Central memory CD8-positive, alpha-beta T cell (primary cell): ENCODE measurements around the gene TPSG1.
"Not testable (repeated sequence)": the region's sequence is repeated elsewhere in the genome, so short reads cannot be mapped to it uniquely, and the experiment has no call there.

ENCODE experiments used
- ATAC-seq: fragments of 150-1000 bp; cut with Tn5 transposase; replicated peaks from 2 replicates; pipeline ENCODE4 v1.10.0; 2022; ENCODE audit warnings: mild to moderate bottlenecking, moderate FRiP score, moderate number of reproducible peaks; ENCODE audit not compliant: poor library complexity, severe bottlenecking; ENCODE audit errors: extremely low read depth
- DNase-seq, 2 donors: peaks; one replicate each; pipeline ENCODE4 v3.0.0; 2021; ENCODE audit warnings: low spot score in 2 of 2
- H3K27ac Mint-ChIP-seq: one replicate; pipeline ENCODE4 v1.8.0; 2022; ENCODE audit warnings: low read depth, mild to moderate bottlenecking, moderate library complexity, mixed read lengths
- H3K27me3 Mint-ChIP-seq: one replicate; pipeline ENCODE4 v1.8.0; 2022; ENCODE audit warnings: mixed read lengths
- H3K36me3 Mint-ChIP-seq: one replicate; pipeline ENCODE4 v1.8.0; 2022; ENCODE audit warnings: mild to moderate bottlenecking, moderate library complexity, mixed read lengths; ENCODE audit not compliant: insufficient read depth
- H3K4me1 Mint-ChIP-seq: one replicate; pipeline ENCODE4 v1.8.0; 2022; ENCODE audit warnings: mixed read lengths
- H3K4me3 Mint-ChIP-seq: one replicate; pipeline ENCODE4 v1.8.0; 2022; ENCODE audit warnings: mild to moderate bottlenecking, moderate library complexity, mixed read lengths
- H3K9me3 Mint-ChIP-seq: one replicate; pipeline ENCODE4 v1.8.0; 2022; ENCODE audit warnings: mixed read lengths

TPSG1 gene

GRCh38 chr16:1200014-1200627, 24.9 kb downstream of the TPSG1 start:
- H3K27ac Mint-ChIP-seq, result no peak overlapping the region
- ATAC-seq, result no peak
- peaks cover 5% of the 10 kb centered on the region for H3K9me3 Mint-ChIP-seq
- DNase-seq, result no peak
- H3K4me1 Mint-ChIP-seq, result peaks cover 5% of the 10 kb centered on the region
- no peaks in the 10 kb centered on the region for H3K27me3 Mint-ChIP-seq
- peaks cover 2% of the 10 kb centered on the region for H3K36me3 Mint-ChIP-seq
- no peak overlapping the region for H3K4me3 Mint-ChIP-seq

DNA sequence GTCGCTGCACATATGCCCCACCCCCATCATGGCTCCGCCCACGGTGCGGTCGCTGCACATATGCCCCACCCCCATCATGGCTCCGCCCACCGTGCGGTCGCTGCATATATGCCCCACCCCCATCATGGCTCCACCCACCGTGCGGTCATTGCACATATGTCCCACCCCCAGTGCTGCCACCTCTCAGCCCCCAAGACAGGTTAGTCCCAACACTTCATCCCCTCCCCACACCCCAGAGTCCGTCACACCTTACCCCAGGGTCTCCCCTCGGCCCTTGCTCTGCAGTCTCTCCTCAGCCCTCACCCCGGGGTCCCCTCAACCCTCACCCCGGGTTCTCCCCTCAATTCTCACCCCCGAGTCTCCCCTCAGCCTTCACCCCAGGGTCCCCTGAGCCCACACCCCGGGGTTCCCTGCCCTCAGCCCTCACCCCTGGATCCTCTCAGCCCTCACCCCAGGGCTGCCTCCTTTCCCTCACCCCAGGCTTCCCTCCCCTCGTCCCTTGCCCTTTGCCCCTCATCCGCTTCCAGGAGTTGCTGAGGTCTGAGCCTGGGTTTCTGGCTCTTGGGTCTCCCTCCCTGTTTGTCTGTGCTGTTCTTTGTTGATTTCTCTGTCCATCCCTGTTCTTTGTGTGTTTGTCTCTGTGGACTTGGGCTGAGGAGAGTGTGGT, 25.6 kb downstream of the TPSG1 start:
- DNase-seq, result no peak
- Mint-ChIP-seq H3K4me3 (no peak overlapping the region), H3K4me1 (peaks cover 5% of the 10 kb centered on the region), H3K36me3 (peaks cover 2% of the 10 kb centered on the region), H3K9me3 (peaks cover 5% of the 10 kb centered on the region), H3K27me3 (no peaks in the 10 kb centered on the region), H3K27ac (no peak overlapping the region)
- no peak for ATAC-seq

DNA sequence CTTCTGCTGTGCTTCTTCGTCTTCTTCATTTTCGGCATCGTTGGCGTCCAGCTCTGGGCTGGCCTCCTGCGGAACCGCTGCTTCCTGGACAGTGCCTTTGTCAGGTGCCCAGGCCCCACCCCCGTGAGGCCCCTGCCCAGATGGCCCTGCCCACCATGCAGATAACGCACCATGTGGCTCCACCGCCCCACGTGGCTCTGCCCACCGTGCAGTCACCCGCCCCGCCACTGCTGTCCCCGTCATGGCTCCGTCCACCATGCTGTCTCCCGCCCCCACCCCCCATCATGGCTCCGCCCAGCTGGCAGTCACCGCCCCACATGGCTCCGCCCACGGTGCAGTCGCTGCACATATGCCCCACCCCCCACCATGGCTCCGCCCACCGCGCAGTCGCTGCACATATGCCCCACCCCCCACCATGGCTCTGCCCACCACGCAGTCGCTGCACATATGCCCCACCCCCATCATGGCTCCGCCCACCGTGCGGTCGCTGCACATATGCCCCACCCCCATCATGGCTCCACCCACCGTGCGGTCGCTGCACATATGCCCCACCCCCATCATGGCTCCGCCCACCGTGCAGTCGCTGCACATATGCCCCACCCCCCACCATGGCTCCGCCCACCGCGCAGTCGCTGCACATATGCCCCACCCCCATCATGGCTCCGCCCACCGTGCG, 26.3 kb downstream of the TPSG1 start:
- not testable (repeated sequence) for H3K9me3 Mint-ChIP-seq, H3K27ac Mint-ChIP-seq

DNA sequence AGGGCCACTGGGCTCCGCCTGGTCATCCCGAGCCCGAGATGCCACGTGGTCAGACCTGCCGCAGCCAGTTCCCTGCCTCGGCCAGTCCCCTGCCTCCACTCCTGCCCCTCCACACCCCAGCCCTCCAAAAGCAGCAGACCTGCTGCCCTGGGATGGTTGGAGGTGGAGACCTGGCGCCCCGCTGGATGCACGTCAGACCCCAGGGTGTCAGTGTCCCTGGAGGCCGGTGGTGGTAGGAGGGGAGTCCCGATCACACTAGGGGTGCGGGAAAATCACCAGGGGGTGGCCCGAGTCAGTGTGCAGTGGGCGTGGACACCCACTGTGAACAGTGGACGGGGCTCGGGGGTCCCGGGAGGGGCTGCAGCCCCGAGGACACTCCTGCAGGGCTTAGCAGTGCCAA, 26.9 kb downstream of the TPSG1 start:
- ATAC-seq (no peak), DNase-seq (no peak)
- Mint-ChIP-seq H3K27me3 (no peaks in the 10 kb centered on the region), H3K4me1 (peaks cover 5% of the 10 kb centered on the region), H3K36me3 (peaks cover 2% of the 10 kb centered on the region), H3K27ac (no peak overlapping the region), H3K4me3 (no peak overlapping the region), H3K9me3 (peaks cover 5% of the 10 kb centered on the region)

More for the DNA sequence above, 26.3 kb downstream of the TPSG1 start:
- not testable (repeated sequence) for H3K4me1 Mint-ChIP-seq, H3K36me3 Mint-ChIP-seq, ATAC-seq, H3K27me3 Mint-ChIP-seq, H3K4me3 Mint-ChIP-seq, DNase-seq

DNA sequence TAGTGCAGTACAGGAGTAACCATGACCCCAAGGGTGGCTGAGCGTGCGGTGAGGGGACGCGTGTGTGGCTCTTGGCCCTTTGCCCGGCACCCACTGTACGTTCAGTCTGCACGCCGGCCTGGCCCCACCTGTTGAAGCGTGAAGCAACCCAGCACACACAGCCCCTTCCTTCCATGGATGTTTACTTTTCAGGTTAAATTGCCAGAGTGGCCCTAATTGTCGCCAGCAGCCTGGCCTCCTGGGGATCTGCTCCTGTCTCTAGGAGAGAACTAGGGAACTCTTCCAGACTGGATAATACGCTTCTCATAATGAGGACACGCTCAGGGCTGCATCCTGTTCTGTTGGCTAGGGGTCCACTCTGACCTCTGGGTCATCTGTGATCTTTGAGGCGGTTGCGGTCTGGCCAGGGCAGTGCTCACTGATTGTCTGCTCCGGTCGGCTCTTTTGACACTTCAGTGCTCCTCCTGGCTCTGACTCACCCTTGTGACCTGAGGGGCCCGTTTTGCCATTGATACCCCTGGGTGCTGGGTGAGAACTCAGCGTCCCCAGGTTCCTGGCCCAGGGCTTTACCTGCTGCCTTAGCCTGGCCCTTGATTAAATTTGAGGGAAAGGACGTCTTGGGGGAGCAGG, 27.7 kb downstream of the TPSG1 start:
- Mint-ChIP-seq H3K9me3 (peaks cover 5% of the 10 kb centered on the region), H3K36me3 (peaks cover 2% of the 10 kb centered on the region), H3K4me3 (no peak overlapping the region), H3K4me1 (peaks cover 5% of the 10 kb centered on the region), H3K27ac (no peak overlapping the region), H3K27me3 (no peaks in the 10 kb centered on the region)
- ATAC-seq (no peak), DNase-seq (no peak)

GRCh38 chr16:1196494-1196893, 28.6 kb downstream of the TPSG1 start:
- H3K27ac Mint-ChIP-seq, result no peak overlapping the region
- H3K36me3 Mint-ChIP-seq, result peaks cover 2% of the 10 kb centered on the region
- H3K4me1 Mint-ChIP-seq, result peaks cover 5% of the 10 kb centered on the region
- ATAC-seq, result no peak
- no peak overlapping the region for H3K4me3 Mint-ChIP-seq
- H3K27me3 Mint-ChIP-seq, result no peaks in the 10 kb centered on the region
- DNase-seq, result no peak
- H3K9me3 Mint-ChIP-seq, result peaks cover 5% of the 10 kb centered on the region

DNA sequence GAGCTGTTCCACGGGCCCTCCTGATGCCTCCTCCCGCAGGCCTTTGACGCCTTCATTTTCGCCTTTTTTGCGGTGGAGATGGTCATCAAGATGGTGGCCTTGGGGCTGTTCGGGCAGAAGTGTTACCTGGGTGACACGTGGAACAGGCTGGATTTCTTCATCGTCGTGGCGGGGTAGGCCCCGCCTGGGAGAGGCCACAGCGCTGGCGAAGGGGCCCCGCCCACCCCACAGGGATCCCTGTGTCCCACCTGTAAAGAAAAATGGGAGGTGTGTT, 29.7 kb downstream of the TPSG1 start:
- DNase-seq, result no peak
- ATAC-seq, result no peak
- no peak overlapping the region for H3K4me3 Mint-ChIP-seq
- peaks cover 2% of the 10 kb centered on the region for H3K36me3 Mint-ChIP-seq
- no peaks in the 10 kb centered on the region for H3K27me3 Mint-ChIP-seq
- peaks cover 5% of the 10 kb centered on the region for H3K9me3 Mint-ChIP-seq
- peaks cover 5% of the 10 kb centered on the region for H3K4me1 Mint-ChIP-seq
- no peak overlapping the region for H3K27ac Mint-ChIP-seq

DNA sequence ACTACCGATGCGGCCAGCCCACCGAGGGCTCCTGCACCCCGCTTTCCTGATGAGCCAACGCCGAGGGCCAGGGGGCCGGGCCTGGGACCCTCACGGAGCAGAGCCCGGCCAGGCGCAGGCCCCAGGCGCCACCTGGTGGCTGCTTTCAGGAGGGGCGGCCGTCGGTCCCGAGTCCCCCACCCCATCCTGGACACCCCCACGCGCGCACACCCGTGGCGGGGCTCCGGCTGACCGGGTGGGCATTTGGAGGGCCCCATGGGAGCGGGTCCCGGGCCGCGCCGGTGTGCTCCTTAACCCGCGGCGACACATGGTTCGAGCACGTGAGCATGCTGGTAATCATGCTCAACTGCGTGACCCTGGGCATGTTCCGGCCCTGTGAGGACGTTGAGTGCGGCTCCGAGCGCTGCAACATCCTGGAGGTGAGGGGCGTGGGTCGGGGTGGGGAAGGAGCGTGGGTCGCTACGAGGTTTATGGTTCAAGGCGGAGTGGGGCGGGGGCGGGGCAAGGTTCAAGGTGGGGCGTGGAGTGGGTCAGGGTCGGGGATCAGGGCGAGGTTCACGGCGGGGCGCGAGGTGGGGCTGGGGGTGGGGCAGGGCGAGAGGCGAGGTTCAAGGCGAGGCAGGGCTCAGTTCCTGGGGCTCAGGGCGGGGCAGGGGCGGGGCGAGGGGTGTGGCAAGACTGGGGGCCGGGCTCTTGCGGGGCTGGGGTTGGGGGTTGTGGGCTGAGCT, 30.2 kb downstream of the TPSG1 start:
- H3K4me3 Mint-ChIP-seq, result no peak overlapping the region
- peaks cover 3% of the 10 kb centered on the region for H3K9me3 Mint-ChIP-seq
- ATAC-seq (no peak), DNase-seq (no peak)
- no peaks in the 10 kb centered on the region for H3K27me3 Mint-ChIP-seq
- peaks cover 2% of the 10 kb centered on the region for H3K4me1 Mint-ChIP-seq
- peaks cover 2% of the 10 kb centered on the region for H3K36me3 Mint-ChIP-seq
- no peak overlapping the region for H3K27ac Mint-ChIP-seq

DNA sequence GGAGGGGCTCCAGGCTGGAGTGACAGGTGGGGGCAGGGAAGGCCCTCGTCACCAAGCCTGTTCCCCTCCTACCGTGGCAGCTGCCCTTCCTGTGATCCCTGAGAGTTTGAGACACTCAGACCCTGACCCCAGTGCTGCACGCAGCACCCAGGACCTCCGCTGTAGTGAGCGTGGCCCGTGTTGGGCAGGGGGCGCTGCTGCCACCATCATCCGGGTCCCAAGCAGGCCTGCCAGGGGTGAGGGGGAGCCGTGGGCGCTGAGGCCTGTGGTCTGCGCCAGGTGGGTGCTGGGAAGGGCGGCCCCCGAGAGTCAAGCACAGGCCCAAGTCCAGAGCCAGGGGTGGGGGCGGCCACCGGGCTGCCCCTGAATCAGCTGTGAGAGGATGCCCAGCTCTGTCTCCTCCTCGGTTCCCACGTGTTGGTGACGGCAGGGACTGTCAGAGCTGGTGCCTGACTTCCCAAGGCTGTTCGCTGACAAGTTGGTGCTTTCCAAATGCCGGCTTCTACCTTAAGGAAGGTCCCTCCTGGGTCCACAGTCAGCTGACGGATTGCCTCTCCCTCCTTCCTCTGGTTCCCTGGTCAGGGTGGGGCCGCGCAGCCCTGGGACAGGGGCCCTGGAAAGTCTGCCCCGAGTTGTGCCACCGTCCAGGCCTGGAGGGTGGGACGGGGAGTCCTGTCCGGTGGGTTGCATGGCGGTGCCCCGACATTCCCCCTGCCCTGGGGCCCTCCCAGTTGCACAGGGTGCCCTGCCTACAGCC, 31.1 kb downstream of the TPSG1 start:
- no peak for DNase-seq
- no peaks in the 10 kb centered on the region for H3K36me3 Mint-ChIP-seq
- no peaks in the 10 kb centered on the region for H3K9me3 Mint-ChIP-seq
- no peak for ATAC-seq
- H3K27ac Mint-ChIP-seq, result no peak overlapping the region
- H3K27me3 Mint-ChIP-seq, result no peaks in the 10 kb centered on the region
- H3K4me3 Mint-ChIP-seq, result no peak overlapping the region
- no peaks in the 10 kb centered on the region for H3K4me1 Mint-ChIP-seq

GRCh38 chr16:1193143-1193824, 31.8 kb downstream of the TPSG1 start:
- Mint-ChIP-seq H3K27ac (no peak overlapping the region), H3K36me3 (no peaks in the 10 kb centered on the region), H3K4me3 (no peak overlapping the region), H3K27me3 (no peaks in the 10 kb centered on the region), H3K4me1 (no peaks in the 10 kb centered on the region), H3K9me3 (no peaks in the 10 kb centered on the region)
- no peak for ATAC-seq
- no peak for DNase-seq

GRCh38 chr16:1192384-1193073, 32.5 kb downstream of the TPSG1 start:
- DNase-seq, result no peak
- Mint-ChIP-seq H3K27ac (no peak overlapping the region), H3K4me3 (no peak overlapping the region), H3K4me1 (no peaks in the 10 kb centered on the region), H3K9me3 (no peaks in the 10 kb centered on the region), H3K36me3 (no peaks in the 10 kb centered on the region), H3K27me3 (no peaks in the 10 kb centered on the region)
- no peak for ATAC-seq
